ENCODE data around the gene CFAP54. TPM values are rescaled to one million over a fixed set of nuclear protein-coding genes. Genes with fewer than 3 reads are reported as not detected.
"Not testable (repeated sequence)": the region's sequence is repeated elsewhere in the genome, so short reads cannot be mapped to it uniquely, and the experiment has no call there.

The CFAP54 gene
- total RNA-seq, 1 donor from 2014 or later, result 0.64 TPM

DNA sequence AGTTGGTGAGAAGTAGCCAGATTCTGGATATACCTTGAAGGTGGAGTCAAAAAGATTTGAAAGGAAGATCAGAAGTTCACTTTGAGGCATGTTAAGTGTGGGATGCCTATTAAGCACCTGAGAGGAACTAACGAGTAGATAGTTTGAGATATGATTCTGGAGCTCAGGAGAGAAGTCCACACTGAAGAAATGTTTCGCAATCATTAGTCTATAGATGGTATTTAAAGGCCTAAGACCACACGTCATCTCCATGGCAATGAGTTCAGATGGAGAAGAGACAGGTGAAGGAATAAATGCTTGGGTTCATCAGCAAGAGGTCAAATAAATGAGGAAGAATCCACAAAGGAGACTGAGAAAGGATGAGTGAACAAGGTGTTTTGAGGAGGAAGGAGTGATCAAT, 224.8 kb downstream of the CFAP54 start:
- Mint-ChIP-seq H3K9me3 (no peaks in the 10 kb centered on the region), H3K4me3 (no peak overlapping the region), H3K36me3 (ENCODE audit: low read depth) (no peaks in the 10 kb centered on the region), H3K27me3 (peaks cover 2% of the 10 kb centered on the region), H3K27ac (no peak overlapping the region), H3K4me1 (no peaks in the 10 kb centered on the region)
- TF ChIP-seq CTCF (IDR thresholded peaks at IDR 0.05), result no peak
- intact Hi-C loops (cut with micrococcal nuclease), result no loop called here
- ATAC-seq (ENCODE audit: low read depth), result no peak
- no peak for DNase-seq
- CTCF ChIA-PET, result no interaction called here
- POLR2A ChIA-PET, result no interaction called here

- H3K27ac Mint-ChIP-seq, result peak overlapping the region; percentile 36
- no peak for DNase-seq
- ATAC-seq (ENCODE audit: low read depth), result peak; percentile 34
- H3K27me3 Mint-ChIP-seq, result no peaks in the 10 kb centered on the region
- H3K4me1 Mint-ChIP-seq, result peaks cover 6% of the 10 kb centered on the region
- POLR2A ChIA-PET, result no interaction called here
- intact Hi-C loops (cut with micrococcal nuclease), result no loop called here
- no peaks in the 10 kb centered on the region for H3K9me3 Mint-ChIP-seq
- CTCF ChIA-PET, result no interaction called here
- peak overlapping the region; percentile 77 for H3K4me3 Mint-ChIP-seq
- no peaks in the 10 kb centered on the region for H3K36me3 Mint-ChIP-seq (ENCODE audit: low read depth)
- TF ChIP-seq CTCF (IDR thresholded peaks at IDR 0.05), result no peak
Observed at GRCh38 chr12:96719660-96720362, 230.4 kb downstream of the CFAP54 start.

- H3K27me3 Mint-ChIP-seq, result no peaks in the 10 kb centered on the region
- no peak for TF ChIP-seq CTCF (IDR thresholded peaks at IDR 0.05)
- peak overlapping the region; percentile 77 for H3K4me3 Mint-ChIP-seq
- peak overlapping the region; percentile 36 for H3K27ac Mint-ChIP-seq
- CTCF ChIA-PET, result no interaction called here
- POLR2A ChIA-PET, result no interaction called here
- no peaks in the 10 kb centered on the region for H3K9me3 Mint-ChIP-seq
- H3K4me1 Mint-ChIP-seq, result peaks cover 6% of the 10 kb centered on the region
- DNase-seq, result no peak
- no peaks in the 10 kb centered on the region for H3K36me3 Mint-ChIP-seq (ENCODE audit: low read depth)
- ATAC-seq (ENCODE audit: low read depth), result peak; percentile 34
- intact Hi-C loops (cut with micrococcal nuclease), result no loop called here
Observed at GRCh38 chr12:96720363-96720705, 231.0 kb downstream of the CFAP54 start.

DNA sequence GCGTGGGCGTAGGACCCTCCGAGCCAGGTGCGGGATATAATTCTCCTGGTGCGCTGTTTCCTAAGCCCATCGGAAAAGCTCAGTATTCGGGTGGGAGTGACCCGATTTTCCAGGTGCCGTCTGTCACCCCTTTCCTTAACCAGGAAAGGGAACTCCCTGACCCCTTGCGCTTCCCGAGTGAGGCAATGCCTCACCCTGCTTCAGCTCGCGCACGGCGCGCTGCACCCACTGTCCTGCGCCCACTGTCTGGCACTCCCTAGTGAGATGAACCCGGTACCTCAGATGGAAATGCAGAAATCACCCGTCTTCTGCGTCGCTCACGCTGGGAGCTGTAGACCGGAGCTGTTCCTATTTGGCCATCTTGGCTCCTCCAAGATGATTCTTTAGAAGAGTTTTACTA, 240.1 kb downstream of the CFAP54 start:
- intact Hi-C loops (cut with micrococcal nuclease); H3K36me3 Mint-ChIP-seq (ENCODE audit: low read depth); POLR2A ChIA-PET; ATAC-seq (ENCODE audit: low read depth); H3K9me3 Mint-ChIP-seq; H3K4me3 Mint-ChIP-seq; DNase-seq; CTCF ChIA-PET; H3K4me1 Mint-ChIP-seq; H3K27ac Mint-ChIP-seq: not testable (repeated sequence)
- peaks cover 12% of the 10 kb centered on the region for H3K27me3 Mint-ChIP-seq

DNA sequence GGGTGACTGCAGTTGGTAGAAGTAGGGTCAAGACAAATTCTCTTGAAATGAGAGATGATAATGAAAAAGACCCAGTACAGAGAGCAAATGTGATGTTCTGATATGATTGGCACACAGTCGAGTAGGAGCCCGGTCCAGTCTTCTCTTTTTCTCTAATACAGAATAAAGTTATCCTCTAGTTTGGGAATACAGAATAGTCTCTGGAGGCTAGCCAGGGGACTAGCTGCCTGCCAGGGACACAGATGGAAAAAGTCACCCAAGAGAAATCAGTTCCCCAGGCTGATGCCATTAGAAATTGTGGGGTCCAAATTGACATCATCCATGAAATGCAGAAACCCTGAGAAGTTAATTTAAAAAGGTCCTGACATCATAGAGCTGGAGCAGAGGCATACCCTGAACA, 240.5 kb downstream of the CFAP54 start:
- no peak overlapping the region for H3K27ac Mint-ChIP-seq

More for the DNA sequence above, 240.5 kb downstream of the CFAP54 start:
- intact Hi-C loops (cut with micrococcal nuclease), result no loop called here
- H3K4me3 Mint-ChIP-seq, result no peak overlapping the region
- H3K9me3 Mint-ChIP-seq, result no peaks in the 10 kb centered on the region
- TF ChIP-seq CTCF (IDR thresholded peaks at IDR 0.05), result no peak
- H3K4me1 Mint-ChIP-seq, result no peaks in the 10 kb centered on the region
- no peaks in the 10 kb centered on the region for H3K36me3 Mint-ChIP-seq (ENCODE audit: low read depth)
- DNase-seq, result no peak
- peaks cover 12% of the 10 kb centered on the region for H3K27me3 Mint-ChIP-seq
- CTCF ChIA-PET, result no interaction called here
- POLR2A ChIA-PET, result no interaction called here
- ATAC-seq (ENCODE audit: low read depth), result no peak

Measured in activated B cell treated with CpG ODN at 0.5 μM for 24 hours (primary cell).